SIG-M5 treated with dmso at 0.1 percent for 504 hours (cell line): Measurements from ENCODE around the gene ARL6IP1.
"Not testable (repeated sequence)": the region's sequence is repeated elsewhere in the genome, so short reads cannot be mapped to it uniquely, and the experiment has no call there.

Source experiments
- DNase-seq: peaks from one replicate; lab custom pipeline; 2025; ENCODE audit not compliant: unreplicated experiment; lab: John Stamatoyannopoulos, UW

The ARL6IP1 gene

GRCh38 chr16:18800293-18800692 is 1.1 kb downstream of the ARL6IP1 start:
- DNase-seq: no peak

GRCh38 chr16:18799500-18799899 is 1.8 kb downstream of the ARL6IP1 start:
- no peak for DNase-seq

GRCh38 chr16:18797746-18798145 is 3.6 kb downstream of the ARL6IP1 start:
- DNase-seq: no peak

GRCh38 chr16:18796377-18796776 is 5.0 kb downstream of the ARL6IP1 start:
- no peak for DNase-seq

DNA sequence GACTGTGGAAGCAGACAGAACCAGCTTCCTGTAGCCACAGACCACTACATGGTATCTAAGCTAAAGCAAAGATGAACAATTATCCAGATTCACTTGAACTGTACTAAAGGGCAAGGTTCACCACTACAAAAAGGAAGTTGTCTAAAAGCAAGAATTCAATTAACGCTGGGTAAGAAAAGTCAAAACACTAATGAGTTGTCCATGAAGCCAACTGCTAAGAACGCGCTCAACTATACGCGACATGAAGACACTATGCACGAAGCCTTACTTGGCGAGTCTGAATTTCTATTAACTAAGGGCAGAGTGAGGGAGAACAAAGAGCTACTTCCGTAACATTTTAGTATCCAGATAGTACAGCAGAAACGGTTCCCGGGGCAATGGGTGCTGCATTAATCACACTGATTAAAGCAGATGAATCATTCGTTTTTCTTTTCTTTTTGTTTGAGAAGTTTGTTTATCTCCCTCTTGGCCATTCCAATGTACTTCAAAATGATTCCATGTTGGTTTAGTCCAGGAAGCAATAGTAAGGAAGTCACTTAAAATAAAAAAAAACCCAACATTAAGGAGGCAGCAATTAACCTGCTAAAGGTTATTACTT is 8.4 kb downstream of the ARL6IP1 start:
- DNase-seq: no peak

- DNase-seq: peak; percentile 93
Measured at GRCh38 chr16:18789850-18790706, 11.3 kb downstream of the ARL6IP1 start, which contains the start of gene RPS15A. Gene RPS15A (minus strand): TSS chr16:18790334. CDS start chr16:18789113, 1,221 bp downstream.

GRCh38 chr16:18789515-18789849 is 11.9 kb downstream of the ARL6IP1 start:
- DNase-seq: no peak

- no peak for DNase-seq
Measured at GRCh38 chr16:18788828-18789514, 12.4 kb downstream of the ARL6IP1 start.

GRCh38 chr16:18784917-18785623 is 16.3 kb downstream of the ARL6IP1 start:
- no peak for DNase-seq

DNA sequence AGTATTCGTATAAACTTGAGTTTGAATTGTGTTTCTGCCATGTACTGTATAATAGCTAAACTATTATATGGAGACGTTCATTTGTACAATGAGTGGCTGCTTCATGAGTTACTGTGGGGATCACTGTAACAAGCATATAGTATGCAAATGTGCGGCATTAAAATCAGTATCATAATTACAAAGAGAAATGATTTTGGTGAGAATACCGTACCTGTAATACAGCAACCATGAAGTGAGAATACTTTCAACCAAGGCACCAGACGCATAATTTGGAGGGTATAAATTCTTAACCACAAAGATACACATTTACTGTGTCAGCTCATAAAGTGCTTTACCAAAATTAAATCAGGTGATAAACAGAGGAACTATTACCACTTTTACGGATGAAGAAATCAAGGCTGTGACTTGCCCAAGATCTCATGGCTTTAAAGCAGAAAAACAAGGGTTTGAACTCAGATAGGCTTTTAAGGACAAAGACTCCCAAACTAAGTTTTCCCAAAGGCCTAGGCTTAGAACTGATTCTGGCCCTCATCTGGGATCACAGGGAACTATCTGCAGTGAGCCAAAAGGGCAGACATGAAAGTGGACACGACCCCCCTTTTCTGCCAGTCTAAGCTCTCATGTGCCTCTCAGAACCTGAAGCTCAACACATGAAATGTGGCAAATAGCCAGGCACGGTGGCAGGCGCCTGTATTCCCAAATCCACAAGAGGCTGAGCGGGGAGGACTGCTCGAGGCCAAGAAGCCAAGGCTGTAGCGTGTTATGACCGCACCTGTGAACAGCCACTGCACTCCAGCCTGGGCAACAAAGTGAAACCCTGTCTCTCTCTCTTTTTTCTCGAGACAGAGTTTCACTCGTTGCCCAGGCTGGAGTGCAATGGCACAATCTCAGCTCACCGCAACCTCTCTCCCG is 17.7 kb downstream of the ARL6IP1 start:
- no peak for DNase-seq

GRCh38 chr16:18782697-18783429 is 18.5 kb downstream of the ARL6IP1 start:
- no peak for DNase-seq

DNA sequence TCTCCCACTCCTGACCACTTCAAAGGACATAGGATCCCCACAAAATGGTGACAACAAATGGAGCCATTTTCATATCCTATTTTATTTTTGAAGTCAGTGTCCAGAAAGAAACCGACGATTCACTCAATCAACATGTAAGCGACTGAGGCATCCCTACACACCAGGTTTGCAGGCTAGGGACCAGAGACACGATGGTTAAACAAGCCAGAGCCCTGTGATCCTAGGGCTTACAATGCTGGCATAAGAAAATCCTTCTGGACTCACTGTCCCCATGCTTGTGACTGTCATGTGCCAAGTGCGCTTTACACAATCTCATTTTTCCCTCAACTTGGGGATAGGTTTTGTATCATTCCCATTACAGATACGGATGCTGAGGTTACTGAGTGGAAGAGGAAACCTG is 20.1 kb downstream of the ARL6IP1 start:
- DNase-seq: not testable (repeated sequence)

- DNase-seq: not testable (repeated sequence)
Measured at GRCh38 chr16:18780460-18781026, 20.8 kb downstream of the ARL6IP1 start.

DNA sequence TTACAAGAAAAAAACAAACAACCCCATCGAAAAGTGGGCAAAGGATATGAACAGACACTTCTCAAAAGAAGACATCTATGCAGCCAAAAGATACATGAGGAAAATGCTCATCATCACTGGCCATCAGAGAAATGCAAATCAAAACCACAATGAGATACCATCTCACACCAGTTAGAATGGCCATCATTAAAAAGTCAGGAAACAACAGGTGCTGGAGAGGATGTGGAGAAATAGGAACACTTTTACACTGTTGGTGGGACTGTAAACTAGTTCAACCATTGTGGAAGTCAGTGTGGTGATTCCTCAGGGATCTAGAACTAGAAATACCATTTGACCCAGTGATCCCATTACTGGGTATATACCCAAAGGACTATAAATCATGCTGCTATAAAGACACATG is 23.7 kb downstream of the ARL6IP1 start:
- not testable (repeated sequence) for DNase-seq

GRCh38 chr16:18776334-18776733 is 25.0 kb downstream of the ARL6IP1 start:
- DNase-seq: not testable (repeated sequence)

GRCh38 chr16:18774651-18775050 is 26.7 kb downstream of the ARL6IP1 start:
- DNase-seq: peak; percentile 71

GRCh38 chr16:18772171-18772570 is 29.2 kb downstream of the ARL6IP1 start:
- DNase-seq: not testable (repeated sequence)

GRCh38 chr16:18770336-18770962 is 30.9 kb downstream of the ARL6IP1 start:
- DNase-seq: not testable (repeated sequence)

DNA sequence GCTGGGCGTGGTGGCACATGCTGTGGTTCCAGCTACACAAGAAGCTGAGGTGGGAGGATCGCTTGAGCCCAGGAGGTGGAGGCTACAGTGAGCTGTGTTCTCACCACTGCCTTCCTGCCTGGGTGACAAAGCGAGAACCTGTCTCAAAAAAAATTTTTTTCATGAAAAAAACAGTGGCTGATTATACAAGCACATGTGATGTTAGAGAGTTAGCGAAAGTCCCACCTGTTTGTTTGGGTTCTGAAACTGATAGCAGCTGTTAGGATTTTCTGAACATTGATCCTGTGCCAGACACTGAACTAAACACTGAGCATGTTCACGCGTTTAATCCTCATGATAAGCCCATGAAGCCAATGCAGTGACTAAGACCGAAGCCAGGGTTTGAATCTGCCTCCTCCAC is 34.1 kb downstream of the ARL6IP1 start:
- DNase-seq: not testable (repeated sequence)
